Liver (tissue), 9 donors: Measurements from ENCODE around the gene CCDC201. TPM values are rescaled to one million over a fixed set of nuclear protein-coding genes. Genes with fewer than 3 reads are reported as not detected.

ENCODE experiments used
- DNase-seq: peaks from one replicate; pipeline ENCODE4 v3.0.0-alpha.2; 2017; ENCODE audit warnings: low spot score
- H3K27ac ChIP-seq, 2 donors: one replicate each; pipeline ENCODE4 v1.7.0; 2013; ENCODE audit warnings: inconsistent platforms in 2 of 2, low read length in 2 of 2, control low read depth in 1 of 2, low read depth in 1 of 2, mild to moderate bottlenecking in 1 of 2
- H3K27me3 ChIP-seq, 4 donors: one replicate each; pipeline versions ENCODE4 v1.6.1 to v1.7.0; 2013; ENCODE audit warnings: low read length in 3 of 4, inconsistent platforms in 1 of 4, mild to moderate bottlenecking in 1 of 4, moderate library complexity in 1 of 4; ENCODE audit not compliant: control insufficient read depth in 4 of 4, insufficient read depth in 4 of 4
- H3K36me3 ChIP-seq, 4 donors: one replicate each; pipeline versions ENCODE4 v1.6.1 to v1.7.0; 2013; ENCODE audit warnings: low read length in 3 of 4, mild to moderate bottlenecking in 3 of 4, low read depth in 1 of 4, moderate library complexity in 1 of 4; ENCODE audit not compliant: control insufficient read depth in 4 of 4, insufficient read depth in 3 of 4
- H3K4me1 ChIP-seq, 4 donors: one replicate each; pipeline versions ENCODE4 v1.6.1 to v1.7.0; 2013; ENCODE audit warnings: low read length in 3 of 4, mild to moderate bottlenecking in 3 of 4, moderate library complexity in 1 of 4; ENCODE audit not compliant: control insufficient read depth in 4 of 4, insufficient read depth in 4 of 4
- H3K4me3 ChIP-seq, 3 donors: one replicate each; pipeline versions ENCODE4 v1.6.1 to v1.7.0; 2013; ENCODE audit warnings: low read length in 3 of 3, control low read depth in 1 of 3, low read depth in 1 of 3, mild to moderate bottlenecking in 1 of 3
- H3K9ac ChIP-seq, 2 donors: one replicate each; pipeline ENCODE4 v1.7.0; 2013; ENCODE audit warnings: low read length in 2 of 2, mild to moderate bottlenecking in 2 of 2, moderate library complexity in 2 of 2, control low read depth in 1 of 2, low read depth in 1 of 2
- H3K9me3 ChIP-seq, 4 donors: one replicate each; pipeline versions ENCODE4 v1.6.1 to v1.7.0; 2013; ENCODE audit warnings: low read length in 3 of 4; ENCODE audit not compliant: control insufficient read depth in 4 of 4
- EGR1 ChIP-seq, 2 donors: IDR thresholded peaks; 2 replicates each; pipeline ENCODE4 v1.6.1; 2016 to 2018; ENCODE audit warnings: antibody characterized with exemption in 2 of 2, low read depth in 2 of 2
- GABPA ChIP-seq, 2 donors: IDR thresholded peaks in 1 of 2; conservative IDR thresholded peaks in 1 of 2; 2 replicates each; pipeline ENCODE4 v1.6.1; 2016; ENCODE audit warnings: antibody characterized with exemption in 2 of 2, mild to moderate bottlenecking in 1 of 2, moderate library complexity in 1 of 2
- HNF4A ChIP-seq, 2 donors: conservative IDR thresholded peaks; 2 replicates each; pipeline ENCODE4 v1.6.1; 2016; ENCODE audit warnings: antibody characterized with exemption in 2 of 2, mild to moderate bottlenecking in 2 of 2
- HNF4G ChIP-seq: IDR thresholded peaks from 2 replicates; pipeline ENCODE4 v1.6.1; 2016; ENCODE audit warnings: antibody characterized with exemption
- NR2F2 ChIP-seq: IDR thresholded peaks from 2 replicates; pipeline ENCODE4 v1.6.1; 2016; ENCODE audit warnings: antibody characterized with exemption
- RAD21 ChIP-seq, 2 donors: IDR thresholded peaks; 2 replicates each; pipeline ENCODE4 v1.6.1; 2016; ENCODE audit warnings: antibody characterized with exemption in 2 of 2, mild to moderate bottlenecking in 2 of 2
- RXRA ChIP-seq, 2 donors: IDR thresholded peaks; 2 replicates each; pipeline ENCODE4 v1.6.1; 2017 to 2018; ENCODE audit warnings: antibody characterized with exemption in 2 of 2, mild to moderate bottlenecking in 1 of 2
- SP1 ChIP-seq: IDR thresholded peaks from 2 replicates; pipeline ENCODE4 v1.6.1; 2018; ENCODE audit warnings: antibody characterized with exemption, mild to moderate bottlenecking
- TAF1 ChIP-seq: conservative IDR thresholded peaks from 2 replicates; pipeline ENCODE4 v1.6.1; 2016; ENCODE audit warnings: antibody characterized with exemption, mild to moderate bottlenecking
- YY1 ChIP-seq: IDR thresholded peaks from 2 replicates; pipeline ENCODE4 v1.6.1; 2016; ENCODE audit warnings: antibody characterized with exemption, mild to moderate bottlenecking
- ZBTB33 ChIP-seq: IDR thresholded peaks from 2 replicates; pipeline ENCODE4 v1.6.1; 2016; ENCODE audit warnings: antibody characterized with exemption
- WGBS: extraction: QIAGEN DNeasy Blood & Tissue Kit; methylation state at CpG from one replicate; pipeline ENCODE4 v1.1.7; 2013; 5-methylcytosine and 5-hydroxymethylcytosine counted together
- polyA plus RNA-seq, 2 donors: library from polyadenylated mRNA; stranded (reverse) in 1 of 2; unstranded in 1 of 2; fragments of 200-250 nt in 1 of 2; fragments of >200 nt in 1 of 2; fragmentation: Nextera tagmentation in 1 of 2; extraction: Ambion mirVana in 1 of 2; gene quantifications; one replicate each; pipeline versions ENCODE4 v1.2.1 to v1.2.3, GENCODE V29; 2013 to 2015
- total RNA-seq, 2 donors: library from RNA; depleted of rRNA; stranded (reverse); fragments of >200 nt; gene quantifications; one replicate each; pipeline ENCODE4 v1.2.3, GENCODE V29; 2014
- TF ChIP-seq, protein P1 (sequence below): fragments of 150-350 bp; IDR thresholded peaks from 2 replicates; pipeline ENCODE4 v1.5.1; 2017; ENCODE audit warnings: improper control_type of control experiment, low read depth, low read length; ENCODE audit not compliant: missing input control
- TF ChIP-seq, protein P2 (sequence below): IDR thresholded peaks from 2 replicates; pipeline ENCODE4 v1.6.1; 2016; ENCODE audit warnings: antibody characterized with exemption, mild to moderate bottlenecking
- donor health status: healthy.
- donor health status: healthy.
- donor health status: healthy.
- donor health status: healthy.
- donor health status: healthy.

The CCDC201 gene
- total and polyA plus RNA-seq, 4 donors: not detected

GRCh38 chr7:45918556-45918955, 45.7 kb upstream of the CCDC201 start:
- H3K9ac ChIP-seq: no peak overlapping the region
- peak overlapping the region in 1 of 2 donors; percentile 51 for H3K27ac ChIP-seq
- peaks cover 0 to 6% (median under 1%) of the 10 kb centered on the region in 4 donors for H3K36me3 ChIP-seq
- no peaks in the 10 kb centered on the region for H3K9me3 ChIP-seq
- no peak for DNase-seq
- H3K4me1 ChIP-seq: peaks cover 4 to 38% (median 28%) of the 10 kb centered on the region in 4 donors
- peak overlapping the region in 1 of 3 donors; percentile 13 for H3K4me3 ChIP-seq
- TF ChIP-seq NR2F2: no peak
- TF ChIP-seq TAF1: no peak
- TF ChIP-seq YY1: no peak
- TF ChIP-seq, protein P1, sequence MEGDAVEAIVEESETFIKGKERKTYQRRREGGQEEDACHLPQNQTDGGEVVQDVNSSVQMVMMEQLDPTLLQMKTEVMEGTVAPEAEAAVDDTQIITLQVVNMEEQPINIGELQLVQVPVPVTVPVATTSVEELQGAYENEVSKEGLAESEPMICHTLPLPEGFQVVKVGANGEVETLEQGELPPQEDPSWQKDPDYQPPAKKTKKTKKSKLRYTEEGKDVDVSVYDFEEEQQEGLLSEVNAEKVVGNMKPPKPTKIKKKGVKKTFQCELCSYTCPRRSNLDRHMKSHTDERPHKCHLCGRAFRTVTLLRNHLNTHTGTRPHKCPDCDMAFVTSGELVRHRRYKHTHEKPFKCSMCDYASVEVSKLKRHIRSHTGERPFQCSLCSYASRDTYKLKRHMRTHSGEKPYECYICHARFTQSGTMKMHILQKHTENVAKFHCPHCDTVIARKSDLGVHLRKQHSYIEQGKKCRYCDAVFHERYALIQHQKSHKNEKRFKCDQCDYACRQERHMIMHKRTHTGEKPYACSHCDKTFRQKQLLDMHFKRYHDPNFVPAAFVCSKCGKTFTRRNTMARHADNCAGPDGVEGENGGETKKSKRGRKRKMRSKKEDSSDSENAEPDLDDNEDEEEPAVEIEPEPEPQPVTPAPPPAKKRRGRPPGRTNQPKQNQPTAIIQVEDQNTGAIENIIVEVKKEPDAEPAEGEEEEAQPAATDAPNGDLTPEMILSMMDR: no peak
- no peak for TF ChIP-seq SP1
- peaks cover 0 to 7% (median 0%) of the 10 kb centered on the region in 4 donors for H3K27me3 ChIP-seq
- WGBS: 80% methylated on average over 2 of the region's 2 CpGs

DNA sequence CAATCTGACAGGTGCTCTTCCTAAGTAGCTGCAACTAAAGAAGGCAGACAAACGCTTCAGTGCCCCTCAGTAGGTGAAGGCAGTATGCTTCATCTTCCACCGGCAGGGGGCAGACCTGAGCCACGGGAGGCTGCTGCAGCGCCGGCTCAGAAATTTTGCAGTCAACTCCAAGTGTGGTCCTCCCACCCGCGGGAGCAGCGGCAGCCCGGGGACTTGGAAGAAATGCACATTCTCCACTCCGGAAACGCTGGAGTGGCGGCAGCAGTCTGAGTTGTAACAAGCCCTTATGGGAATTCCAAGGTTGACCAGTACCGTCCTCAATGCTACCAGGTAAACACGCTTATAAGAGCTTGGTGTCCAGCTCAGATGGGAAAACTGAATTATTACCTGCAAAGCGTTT, 44.8 kb upstream of the CCDC201 start:
- Histone ChIP-seq H3K27me3 (peaks cover 0 to 7% (median 0%) of the 10 kb centered on the region in 4 donors), H3K9me3 (no peaks in the 10 kb centered on the region), H3K36me3 (peaks cover 0 to 6% (median under 1%) of the 10 kb centered on the region in 4 donors), H3K27ac (no peak overlapping the region), H3K4me1 (peaks cover 4 to 31% (median 23%) of the 10 kb centered on the region in 4 donors), H3K9ac (no peak overlapping the region), H3K4me3 (peak overlapping the region in 1 of 3 donors; percentile 13)
- DNase-seq: peak; percentile 83
- WGBS: 10% methylated on average over 15 of the region's 15 CpGs
- no peak for TF ChIP-seq EGR1 (IDR thresholded peaks at IDR 0.05; ENCODE audit: low read depth in 2 of 2)
- TF ChIP-seq, protein P1: peak; percentile 87
- TF ChIP-seq RAD21 (IDR thresholded peaks at IDR 0.05): peak; percentile 84 to 91

DNA sequence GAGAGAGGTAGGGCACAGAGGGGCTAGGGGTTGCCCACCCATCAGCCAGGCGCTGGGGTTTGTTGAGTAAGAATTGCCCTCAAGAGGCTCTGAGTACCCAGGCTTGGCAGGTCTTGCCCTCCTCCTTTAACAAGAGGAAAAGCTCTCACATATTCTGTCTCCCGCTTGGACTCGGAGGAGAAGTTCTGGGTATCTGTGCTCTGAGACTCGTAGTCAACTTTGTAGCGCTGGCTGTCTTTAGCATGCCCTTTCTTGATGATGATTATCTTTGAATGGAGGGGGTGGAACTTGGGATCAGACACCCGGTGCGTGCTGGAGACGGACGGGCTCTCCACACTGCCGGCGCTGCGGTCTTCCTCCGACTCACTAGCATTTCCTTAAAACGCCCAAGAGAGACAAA, 44.2 kb upstream of the CCDC201 start:
- Histone ChIP-seq H3K36me3 (peaks cover 0 to 6% (median under 1%) of the 10 kb centered on the region in 4 donors), H3K9ac (no peak overlapping the region), H3K4me3 (no peak overlapping the region), H3K4me1 (peaks cover 4 to 25% (median 17%) of the 10 kb centered on the region in 4 donors), H3K27ac (no peak overlapping the region), H3K9me3 (no peaks in the 10 kb centered on the region), H3K27me3 (peaks cover 0 to 7% (median 0%) of the 10 kb centered on the region in 4 donors)
- TF ChIP-seq HNF4G (no peak), GABPA (IDR thresholded peaks at IDR 0.05 in 1 of 2, conservative IDR thresholded peaks at IDR 0.05 in 1 of 2) (no peak), RXRA (IDR thresholded peaks at IDR 0.05) (no peak), ZBTB33 (no peak), HNF4A (conservative IDR thresholded peaks at IDR 0.05) (no peak), TAF1 (no peak)
- TF ChIP-seq, protein P2, sequence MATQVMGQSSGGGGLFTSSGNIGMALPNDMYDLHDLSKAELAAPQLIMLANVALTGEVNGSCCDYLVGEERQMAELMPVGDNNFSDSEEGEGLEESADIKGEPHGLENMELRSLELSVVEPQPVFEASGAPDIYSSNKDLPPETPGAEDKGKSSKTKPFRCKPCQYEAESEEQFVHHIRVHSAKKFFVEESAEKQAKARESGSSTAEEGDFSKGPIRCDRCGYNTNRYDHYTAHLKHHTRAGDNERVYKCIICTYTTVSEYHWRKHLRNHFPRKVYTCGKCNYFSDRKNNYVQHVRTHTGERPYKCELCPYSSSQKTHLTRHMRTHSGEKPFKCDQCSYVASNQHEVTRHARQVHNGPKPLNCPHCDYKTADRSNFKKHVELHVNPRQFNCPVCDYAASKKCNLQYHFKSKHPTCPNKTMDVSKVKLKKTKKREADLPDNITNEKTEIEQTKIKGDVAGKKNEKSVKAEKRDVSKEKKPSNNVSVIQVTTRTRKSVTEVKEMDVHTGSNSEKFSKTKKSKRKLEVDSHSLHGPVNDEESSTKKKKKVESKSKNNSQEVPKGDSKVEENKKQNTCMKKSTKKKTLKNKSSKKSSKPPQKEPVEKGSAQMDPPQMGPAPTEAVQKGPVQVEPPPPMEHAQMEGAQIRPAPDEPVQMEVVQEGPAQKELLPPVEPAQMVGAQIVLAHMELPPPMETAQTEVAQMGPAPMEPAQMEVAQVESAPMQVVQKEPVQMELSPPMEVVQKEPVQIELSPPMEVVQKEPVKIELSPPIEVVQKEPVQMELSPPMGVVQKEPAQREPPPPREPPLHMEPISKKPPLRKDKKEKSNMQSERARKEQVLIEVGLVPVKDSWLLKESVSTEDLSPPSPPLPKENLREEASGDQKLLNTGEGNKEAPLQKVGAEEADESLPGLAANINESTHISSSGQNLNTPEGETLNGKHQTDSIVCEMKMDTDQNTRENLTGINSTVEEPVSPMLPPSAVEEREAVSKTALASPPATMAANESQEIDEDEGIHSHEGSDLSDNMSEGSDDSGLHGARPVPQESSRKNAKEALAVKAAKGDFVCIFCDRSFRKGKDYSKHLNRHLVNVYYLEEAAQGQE: no peak
- TF ChIP-seq, protein P1: no peak
- WGBS: 73% methylated on average over 14 of the region's 14 CpGs
- no peak for DNase-seq
